HepG2 (cell line): ENCODE results near the gene SEMA6B. TPM values are rescaled to one million over a fixed set of nuclear protein-coding genes. Genes with fewer than 3 reads are reported as not detected.
A peak's percentile ranks its signal among the peaks of the same experiment; 100 is the strongest.

Experiments
- ATAC-seq: fragments of 200-7000 bp; cut with Tn5 transposase; 3 replicates; pipeline ENCODE4 v1.9.1; 2020; ENCODE audit warnings: mild to moderate bottlenecking, moderate library complexity
- BruUV-seq: library from RNA; stranded (reverse); fragments of 400-500 nt; replicated peaks from 2 replicates; lab custom pipeline; 2021; lab: Mats Ljungman, UMichigan
- CTCF ChIA-PET: fragments of 300-600 bp; formaldehyde crosslinking; extraction: SDS; loops from one replicate; lab custom pipeline; 2021; ENCODE audit warnings: low total read pairs, inconsistent platforms, low intra/inter-chr PET ratio; lab: Yijun Ruan, JAX
- POLR2A ChIA-PET: fragments of 350-600 bp; sonication (Branson Sonifier 250); formaldehyde crosslinking; loops from one replicate; lab custom pipeline; 2020; ENCODE audit warnings: antibody characterized with exemption, inconsistent platforms; lab: Yijun Ruan, JAX
- DNase-seq: peaks from one replicate; pipeline ENCODE4 v3.0.0-alpha.2; 2015; ENCODE audit warnings: low spot score
- FAIRE-seq: peaks from 3 replicates; lab custom pipeline; 2011; peaks lifted over from hg19 to GRCh38; lab: Jason Lieb, UNC
- H2AFZ ChIP-seq: one replicate; pipeline ENCODE4 v1.6.1; 2011; ENCODE audit warnings: low read length, inconsistent platforms
- H3K27ac ChIP-seq: fragments of 300-600 bp; 3 replicates; pipeline ENCODE4 v1.8.0; 2011; ENCODE audit warnings: mixed run types, mild to moderate bottlenecking, mixed read lengths, low read length, inconsistent platforms; ENCODE audit not compliant: insufficient read depth; ENCODE audit errors: extremely low read length
- H3K27me3 ChIP-seq, 2 experiments: fragments of 200-600 bp in 1 of 2; 2 replicates in 1 of 2; 3 replicates in 1 of 2; pipeline versions ENCODE4 v1.6.0 to v1.8.0; 2011; ENCODE audit warnings: low read length in 2 of 2, mild to moderate bottlenecking in 2 of 2, moderate library complexity in 2 of 2, inconsistent platforms in 1 of 2; ENCODE audit not compliant: insufficient read depth in 2 of 2, control insufficient read depth in 1 of 2
- H3K36me3 ChIP-seq, 2 experiments: fragments of 200-600 bp in 1 of 2; replicated peaks in 1 of 2; 2 replicates in 1 of 2; 3 replicates in 1 of 2; pipeline versions ENCODE4 v1.5.1 to v1.8.0; 2011; ENCODE audit warnings: low read length in 2 of 2, inconsistent platforms in 1 of 2; ENCODE audit not compliant: insufficient read depth in 2 of 2, control insufficient read depth in 1 of 2
- H3K4me1 ChIP-seq: 2 replicates; pipeline ENCODE4 v1.5.1; 2012; ENCODE audit warnings: low read length, inconsistent platforms; ENCODE audit not compliant: insufficient read depth
- H3K4me2 ChIP-seq: 2 replicates; pipeline ENCODE4 v1.6.0; 2011; ENCODE audit warnings: low read depth, low read length, inconsistent platforms
- H3K4me3 ChIP-seq, 3 experiments: fragments of 200-600 bp in 1 of 3; sonication (generic), shearing (Covaris generic) in 1 of 3; replicated peaks in 1 of 3; 2 replicates each; pipeline ENCODE4 v1.5.1; 2011 to 2016; ENCODE audit warnings: low read length in 3 of 3, inconsistent platforms in 2 of 3, low read depth in 2 of 3, mild to moderate bottlenecking in 2 of 3, control low read depth in 1 of 3, mixed read lengths in 1 of 3; ENCODE audit not compliant: insufficient read depth in 1 of 3
- H3K79me2 ChIP-seq: one replicate; pipeline ENCODE4 v1.6.1; 2011; ENCODE audit warnings: low read length, inconsistent platforms; ENCODE audit not compliant: insufficient read depth
- H3K9ac ChIP-seq: 2 replicates; pipeline ENCODE4 v1.6.0; 2011; ENCODE audit warnings: mild to moderate bottlenecking, low read depth, low read length, inconsistent platforms; ENCODE audit not compliant: insufficient read depth
- H3K9me3 ChIP-seq: 2 replicates; pipeline ENCODE4 v1.5.1; 2012; ENCODE audit warnings: mild to moderate bottlenecking, low read length
- H4K20me1 ChIP-seq: 2 replicates; pipeline ENCODE4 v1.6.0; 2011; ENCODE audit warnings: inconsistent platforms, mild to moderate bottlenecking, low read length, moderate library complexity; ENCODE audit not compliant: insufficient read depth
- CTCF ChIP-seq: sonication (generic); formaldehyde crosslinking; IDR thresholded peaks from 2 replicates; pipeline ENCODE4 v1.5.0; 2020; ENCODE audit warnings: mild to moderate bottlenecking, missing genetic modification reagents, moderate library complexity
- FLYWCH1 ChIP-seq: sonication (generic); formaldehyde crosslinking; IDR thresholded peaks from 2 replicates; pipeline ENCODE4 v1.8.1; 2023; ENCODE audit warnings: mild to moderate bottlenecking, missing genetic modification reagents
- IRF9 ChIP-seq: sonication (generic); formaldehyde crosslinking; IDR thresholded peaks from 2 replicates; pipeline ENCODE4 v1.8.0; 2022; ENCODE audit warnings: missing genetic modification reagents, mild to moderate bottlenecking, borderline replicate concordance
- NRL ChIP-seq: sonication (generic); formaldehyde crosslinking; IDR thresholded peaks from 2 replicates; pipeline ENCODE4 v1.5.0; 2020; ENCODE audit warnings: missing genetic modification reagents, mild to moderate bottlenecking, moderate library complexity, borderline replicate concordance
- TCF12 ChIP-seq, 2 experiments: fragments of 450-650 bp in 1 of 2; sonication (generic) in 1 of 2; formaldehyde crosslinking in 1 of 2; IDR thresholded peaks; 2 replicates each; pipeline versions ENCODE4 v1.6.1 to v1.8.0; 2017 to 2022; ENCODE audit warnings: antibody characterized with exemption in 1 of 2, mild to moderate bottlenecking in 1 of 2, missing genetic modification reagents in 1 of 2, moderate library complexity in 1 of 2
- TMF1 ChIP-seq: sonication (generic); formaldehyde crosslinking; IDR thresholded peaks from 2 replicates; pipeline ENCODE4 v1.8.1; 2022; ENCODE audit warnings: low read depth, missing genetic modification reagents
- TRAFD1 ChIP-seq: sonication (generic); formaldehyde crosslinking; IDR thresholded peaks from 2 replicates; pipeline ENCODE4 v1.5.1; 2020; ENCODE audit warnings: missing genetic modification reagents, mild to moderate bottlenecking, borderline replicate concordance
- ZNF687 ChIP-seq: sonication (generic); formaldehyde crosslinking; IDR thresholded peaks from 2 replicates; pipeline ENCODE4 v1.5.1; 2020; ENCODE audit warnings: mild to moderate bottlenecking, missing genetic modification reagents, moderate library complexity
- ZNF816 ChIP-seq: sonication (generic); formaldehyde crosslinking; IDR thresholded peaks from 2 replicates; pipeline ENCODE4 v1.8.0; 2022; ENCODE audit warnings: missing genetic modification reagents, mild to moderate bottlenecking, borderline replicate concordance
- WGBS: methylation state at CpG from one replicate; pipeline ENCODE4 v1.1.6; 2017; ENCODE audit warnings: low lambda C conversion rate; 5-methylcytosine and 5-hydroxymethylcytosine counted together
- in situ Hi-C: cut with HindIII; loops from 2 replicates; pipeline ENCODE4 v1.10.0; 2017; ENCODE audit warnings: low pct_unique_long_range_greater_than_20kb; ENCODE audit not compliant: extremely low pct_ligation_motif_present
- intact Hi-C: fragments of 100-400 bp; cut with micrococcal nuclease; formaldehyde crosslinking; loops from one replicate; pipeline ENCODE4 v1.10.0; 2022; ENCODE audit not compliant: unreplicated experiment
- polyA plus RNA-seq, 8 experiments: library from polyadenylated mRNA; depleted of rRNA in 3 of 8; stranded (reverse) in 7 of 8; unstranded in 1 of 8; fragments of >200 nt; fragmentation: Illumina TruSeq in 4 of 8; extraction: Trizol in 4 of 8; gene quantifications; 2 replicates each; pipeline versions ENCODE4 v1.2.1 to v1.2.3, GENCODE V29; 2011 to 2016; ENCODE audit warnings: low read depth in 4 of 8, missing spikeins in 1 of 8, mixed read lengths in 1 of 8; ENCODE audit not compliant: insufficient read depth in 1 of 8
- total RNA-seq, 5 experiments: library from RNA; depleted of rRNA; stranded (reverse); fragments of >200 nt; fragmentation: Illumina TruSeq; extraction: Trizol; gene quantifications; 2 replicates each; pipeline ENCODE4 v1.2.3, GENCODE V29; 2016; ENCODE audit warnings: low read depth in 1 of 5

The SEMA6B gene
- total and polyA plus RNA-seq, 2 of the 13 experiments (the other 11 are each of a cell fraction or from before 2014, with no cell fraction given) = 45.5 to 67.1 TPM

- TF ChIP-seq ZNF687 (CRISPR knock-in tag) = 0 out of 2 replicates have a peak, but pooled peaks have one; percentile 4
- TF ChIP-seq, all 625 proteins: peak for 12
Measured at GRCh38 chr19:4557971-4558941, 1.2 kb downstream of the SEMA6B start (continued).

- Histone ChIP-seq H4K20me1 (peaks cover 9% of the 10 kb centered on the region; the same call in 1 of the 2 replicates), H3K36me3 (peaks cover 32 to 51% of the 10 kb centered on the region in 2 experiments), H3K9me3 (no peaks in the 10 kb centered on the region), H3K79me2 (peaks cover 7% of the 10 kb centered on the region), H3K4me3 (no peak overlapping the region), H3K4me1 (no peaks in the 10 kb centered on the region), H3K27ac (no peak overlapping the region), H3K27me3 (no peaks in the 10 kb centered on the region), H2AFZ (no peak overlapping the region), H3K9ac (no peak overlapping the region), H3K4me2 (no peak overlapping the region)
- DNase-seq (no peak), FAIRE-seq (no peak), ATAC-seq (peak; percentile 49)
- ChIA-PET POLR2A (no interaction called here), CTCF (no interaction called here)
- intact Hi-C loops (no loop called here), in situ Hi-C loops (no loop called here)
- no TSS peak for BruUV-seq
- 96% methylated on average over 31 of the region's 33 CpGs for WGBS
- no peak for TF ChIP-seq TCF12 (IDR thresholded peaks at IDR 0.05)
- no peak for TF ChIP-seq TCF12 (CRISPR knock-in tag; IDR thresholded peaks at IDR 0.05)
- TF ChIP-seq NRL (CRISPR knock-in tag) = no peak
- no peak for TF ChIP-seq IRF9 (CRISPR knock-in tag)
- no peak for TF ChIP-seq TMF1 (CRISPR knock-in tag)
- TF ChIP-seq CTCF (CRISPR knock-in tag) = peak; percentile 38
- TF ChIP-seq FLYWCH1 (CRISPR knock-in tag) = no peak
- no peak for TF ChIP-seq TRAFD1
- no peak for TF ChIP-seq ZNF816 (CRISPR knock-in tag)
Measured at GRCh38 chr19:4557144-4557970, 2.1 kb downstream of the SEMA6B start.
